Measurements from ENCODE around the gene HYCC1.
"Not testable (repeated sequence)": the region's sequence is repeated elsewhere in the genome, so short reads cannot be mapped to it uniquely, and the experiment has no call there.

Gene HYCC1

DNA sequence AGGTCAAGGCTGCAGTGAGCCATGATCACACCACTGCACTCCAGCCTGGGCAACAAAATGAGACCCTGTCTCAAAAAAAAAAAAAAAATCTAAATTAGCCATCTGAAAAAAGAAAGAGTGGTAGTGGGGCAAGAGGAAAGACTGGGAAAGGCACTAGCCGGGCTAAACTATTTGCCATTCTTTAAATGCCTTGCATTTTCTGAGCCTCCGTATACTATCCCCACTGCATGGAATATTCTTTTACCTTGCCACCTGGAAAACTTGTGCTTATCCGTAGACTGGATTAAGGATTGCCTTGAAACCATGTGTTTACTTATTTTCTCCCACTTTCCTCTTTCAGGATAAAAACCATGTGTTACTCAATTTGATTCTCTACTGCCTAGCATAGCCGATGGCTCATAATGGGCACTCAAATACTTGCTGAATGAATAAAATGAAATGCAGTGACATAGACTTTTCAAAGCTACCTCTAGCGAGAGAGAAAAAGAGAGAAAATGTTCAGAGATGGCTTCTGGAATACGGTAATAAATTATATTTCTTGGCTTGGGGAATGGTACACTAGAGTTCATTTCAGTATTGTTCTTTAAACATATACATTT is 30.6 kb downstream of the HYCC1 start:
- no peak for DNase-seq

DNA sequence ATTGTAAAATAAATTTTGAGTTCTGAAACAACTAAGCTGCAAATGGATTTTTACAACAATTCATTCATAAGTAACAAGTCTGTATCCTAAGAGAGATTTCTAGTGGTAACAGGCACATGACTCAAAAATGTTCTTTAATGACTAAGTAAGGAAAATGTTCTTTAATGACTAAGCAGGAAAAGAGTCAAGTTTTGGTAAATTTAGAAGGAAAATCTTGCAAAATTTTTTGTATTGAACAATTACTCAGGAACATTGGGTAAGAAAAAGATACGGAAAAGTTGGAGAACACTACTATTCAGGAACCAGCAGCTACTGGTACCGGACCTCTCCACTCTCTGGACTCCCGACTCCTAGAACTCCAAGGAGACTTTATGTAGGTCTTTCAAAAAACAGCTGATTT is 33.5 kb downstream of the HYCC1 start:
- DNase-seq: no peak

DNA sequence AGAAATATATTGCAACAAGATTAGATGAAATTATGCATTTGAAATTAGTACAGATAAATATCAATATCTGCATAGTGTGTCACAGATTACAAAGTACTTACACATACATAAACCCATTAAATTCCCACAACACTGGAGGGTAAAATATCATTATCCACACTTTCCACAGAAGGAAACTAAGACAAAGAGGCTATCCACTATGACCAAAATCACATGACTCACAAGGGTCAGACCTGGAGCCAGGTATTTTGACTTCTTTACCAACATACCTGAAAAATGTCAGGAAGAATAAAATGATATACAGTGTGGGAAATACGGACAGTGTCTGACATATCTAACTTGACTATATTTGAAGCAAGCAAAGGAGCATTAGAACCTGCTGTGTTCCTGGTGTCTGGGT is 34.1 kb downstream of the HYCC1 start:
- no peak for DNase-seq

DNA sequence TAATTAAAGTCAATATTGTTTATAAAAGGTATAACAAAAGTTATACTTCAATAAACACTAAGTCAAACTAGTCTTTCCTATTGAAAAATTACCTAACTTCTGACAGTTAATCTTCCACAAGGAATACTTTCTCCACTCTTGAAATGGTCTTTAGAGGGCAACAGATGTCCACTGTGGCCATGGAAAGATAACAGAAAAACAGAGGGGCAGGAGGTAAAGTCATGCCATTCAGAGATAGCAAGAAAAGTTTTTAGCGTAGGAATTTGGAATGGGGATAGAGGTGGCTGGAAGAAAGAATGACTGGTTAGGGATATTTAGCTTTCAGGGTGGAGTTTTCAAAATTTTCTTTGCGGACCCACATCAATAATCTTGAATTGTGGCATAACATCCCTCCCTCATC is 34.7 kb downstream of the HYCC1 start:
- DNase-seq: no peak

DNA sequence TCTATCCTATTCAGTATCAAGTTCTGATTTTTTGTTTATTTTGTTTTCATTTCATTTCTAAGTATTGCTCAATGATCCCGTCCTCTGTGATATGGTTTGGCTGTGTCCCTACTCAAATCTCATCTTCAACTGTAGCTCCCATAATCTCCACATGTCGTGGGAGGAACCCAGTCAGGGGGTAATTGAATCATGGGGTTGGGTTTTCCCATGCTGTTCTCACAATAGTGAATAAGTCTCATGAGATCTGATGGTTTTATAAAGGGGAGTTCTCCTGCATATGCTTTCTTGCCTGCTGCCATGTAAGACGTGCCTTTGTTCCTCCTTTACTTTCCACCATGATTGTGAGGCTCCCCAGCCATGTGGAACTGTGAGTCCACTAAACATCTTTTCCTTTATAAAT is 39.3 kb downstream of the HYCC1 start:
- DNase-seq: not testable (repeated sequence)

DNA sequence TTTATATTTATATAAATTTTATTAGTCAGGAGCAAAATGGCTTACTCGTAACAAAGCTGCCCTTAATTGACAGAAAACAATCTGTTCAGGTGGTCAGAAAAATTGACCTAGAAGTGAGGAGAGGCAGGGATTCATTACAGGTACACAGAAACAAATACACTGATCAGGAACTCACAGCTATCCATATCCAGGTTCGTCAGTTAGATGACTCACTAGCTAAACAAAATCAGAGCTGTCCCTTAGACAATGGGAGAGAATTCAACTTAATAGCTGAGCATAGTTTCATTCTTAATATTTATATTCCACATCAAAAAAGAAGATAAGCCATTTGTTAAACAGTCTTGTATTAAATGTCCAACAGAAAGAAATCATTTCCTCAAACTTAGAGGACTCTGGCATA is 41.7 kb downstream of the HYCC1 start:
- DNase-seq: no peak

DNA sequence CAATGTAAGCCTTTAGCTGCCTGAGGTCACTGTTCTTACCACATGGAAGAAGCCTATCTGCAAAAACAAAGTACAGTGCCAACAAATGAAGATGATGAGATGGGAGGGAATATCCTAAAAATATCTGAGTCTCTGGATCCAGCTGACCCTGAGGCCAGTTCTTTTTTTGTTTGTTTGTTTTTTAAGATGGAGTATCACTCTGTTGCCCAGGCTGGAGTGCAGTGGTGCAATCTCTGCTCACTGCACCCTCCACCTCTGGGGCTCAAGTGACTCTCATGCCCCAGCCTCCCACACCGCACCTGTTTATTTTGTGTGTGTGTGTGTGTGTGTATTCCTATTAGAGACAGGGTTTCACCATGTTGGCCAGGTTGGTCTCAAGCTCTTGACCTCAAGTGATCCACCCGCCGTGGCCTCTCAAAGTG is 44.9 kb downstream of the HYCC1 start:
- no peak for DNase-seq

All from central memory CD4-positive, alpha-beta T cell (primary cell).